ENCODE measurements around the gene AMFR. TPM values are rescaled to one million over a fixed set of nuclear protein-coding genes. Genes with fewer than 3 reads are reported as not detected.

Gene AMFR
- total and polyA plus RNA-seq, 2 of the 8 experiments (the other 6 are each of a cell fraction or from before 2014, with no cell fraction given), result 18.6 to 21.7 TPM

DNA sequence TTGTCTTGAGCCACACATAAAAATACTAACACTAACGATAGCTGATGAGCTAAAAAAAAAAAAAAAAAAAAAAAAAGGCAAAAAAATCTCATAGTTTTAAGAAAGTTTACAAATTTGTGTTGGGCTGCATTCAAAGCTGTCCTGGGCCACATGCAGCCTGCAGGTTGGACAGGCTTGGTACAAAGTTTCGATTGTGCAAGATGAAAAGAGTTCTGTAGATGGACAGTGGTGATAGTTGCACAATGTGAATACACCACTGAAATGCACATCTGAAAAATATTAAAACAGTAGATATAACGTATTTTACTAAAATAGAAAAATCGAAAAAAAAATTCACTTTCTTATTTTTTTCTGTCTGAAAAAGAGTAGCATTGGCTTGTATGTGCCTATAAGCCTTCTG is 42.9 kb downstream of the AMFR start:
- no peaks in the 10 kb centered on the region for H3K79me2 ChIP-seq (ENCODE audit: control insufficient read depth in 1 of 2, insufficient read depth in 2 of 2, low read length in 2 of 2)
- FAIRE-seq (no peak), DNase-seq (ENCODE audit: low read depth in 1 of 2, low spot score in 2 of 2) (no peak)
- no peak overlapping the region for H2BK5ac ChIP-seq (ENCODE audit: low read depth, low read length)
- H3K4me1 ChIP-seq (replicated peaks in 1 of 4; ENCODE audit: control insufficient read depth in 3 of 4, insufficient read depth in 4 of 4, low read length in 3 of 4), result no peaks in the 10 kb centered on the region
- no peaks in the 10 kb centered on the region for H3K79me1 ChIP-seq (ENCODE audit: low read depth, low read length)
- no peak overlapping the region for H2BK120ac ChIP-seq (replicated peaks; ENCODE audit: low read depth, low read length)
- H3K4me2 ChIP-seq (ENCODE audit: insufficient read depth in 1 of 2, low read depth in 2 of 2, low read length in 2 of 2), result no peak overlapping the region
- peaks cover 0 to 24% (median 5%) of the 10 kb centered on the region in 4 experiments; a peak in 4 of 8 replicates for H3K36me3 ChIP-seq (ENCODE audit: control insufficient read depth in 2 of 4, insufficient read depth in 4 of 4, low read length in 3 of 4)
- H4K20me1 ChIP-seq (replicated peaks in 1 of 2; ENCODE audit: control insufficient read depth in 1 of 2, insufficient read depth in 2 of 2, low read length in 2 of 2), result no peaks in the 10 kb centered on the region
- H3K27ac ChIP-seq (ENCODE audit: low read depth, low read length), result no peak overlapping the region
- H3K4me3 ChIP-seq (ENCODE audit: extremely low read depth in 1 of 4, insufficient read depth in 2 of 4, low read depth in 3 of 4, low read length in 4 of 4), result no peak overlapping the region
- no peak overlapping the region for H2AK5ac ChIP-seq (ENCODE audit: low read depth, low read length)
- no peak overlapping the region for H4K5ac ChIP-seq (ENCODE audit: insufficient read length, low read depth, low read length)
- H2BK12ac ChIP-seq (ENCODE audit: low read depth, low read length), result no peak overlapping the region
- peaks cover 9 to 20% of the 10 kb centered on the region in 2 experiments for H3K9me3 ChIP-seq (ENCODE audit: insufficient read depth in 2 of 2, low read depth in 1 of 2, low read length in 1 of 2)
- no peak overlapping the region for H4K8ac ChIP-seq (ENCODE audit: extremely low read depth, insufficient read depth, low read length)
- no peak overlapping the region for H3K4ac ChIP-seq (replicated peaks; ENCODE audit: insufficient read length, low read depth, low read length)
- H3K23me2 ChIP-seq (ENCODE audit: low read depth, low read length), result no peaks in the 10 kb centered on the region
- WGBS, 2 experiments (ENCODE audit: extremely low coverage in 1 of 2, insufficient coverage in 1 of 2, insufficient read length in 1 of 2, insufficient replicate concordance in 2 of 2, low coverage in 1 of 2, low lambda C conversion rate in 2 of 2, missing lambda C conversion rate in 1 of 2), result 92% methylated on average over 4 of the region's 4 CpGs; no CpG with 5 or more reads in 1 of the 2 experiments
- no peak overlapping the region for H3K18ac ChIP-seq (ENCODE audit: extremely low read depth, low read length)
- H3K23ac ChIP-seq (ENCODE audit: insufficient read length), result no peak overlapping the region
- H2BK15ac ChIP-seq (ENCODE audit: low read length), result no peak overlapping the region
- TF ChIP-seq POU5F1 (IDR thresholded peaks at IDR 0.05; ENCODE audit: low read depth, low read length) (no peak), ZNF274 (IDR thresholded peaks at IDR 0.05; ENCODE audit: borderline replicate concordance, extremely low read depth, low read length) (no peak), KDM4A (IDR thresholded peaks at IDR 0.05; ENCODE audit: low read depth, low read length, severe bottlenecking) (no peak)
- CTCF ChIA-PET (ENCODE audit: partially characterized antibody), result interaction anchor here (1.8 kb wide), 1 partner anchor 19 kb away, joined by 8 read pairs; no protein-coding TSS in a partner anchor
- no peak overlapping the region for H4K91ac ChIP-seq (replicated peaks; ENCODE audit: insufficient read length, low read length)
- no peak overlapping the region for H3K56ac ChIP-seq (replicated peaks; ENCODE audit: insufficient read length, low read depth, low read length)
- H2BK20ac ChIP-seq (ENCODE audit: low read length), result no peak overlapping the region
- no peak overlapping the region for H3K14ac ChIP-seq (ENCODE audit: insufficient read length)
- no peaks in the 10 kb centered on the region for H3K27me3 ChIP-seq (replicated peaks in 1 of 4; ENCODE audit: control insufficient read depth in 3 of 4, extremely low read depth in 1 of 4, insufficient read depth in 3 of 4, low read length in 3 of 4)
- no peak overlapping the region for H3K9ac ChIP-seq (replicated peaks in 1 of 4; ENCODE audit: extremely low read depth in 1 of 4, low read depth in 3 of 4, low read length in 3 of 4)
- POLR2A ChIA-PET (ENCODE audit: partially characterized antibody), result interaction anchor here (1.4 kb wide), 1 partner anchor 8 kb away, joined by 4 read pairs; no protein-coding TSS in a partner anchor
- H2AFZ ChIP-seq (ENCODE audit: low read length), result no peak overlapping the region
